Measurements from ENCODE around the gene COL5A1. TPM values are rescaled to one million over a fixed set of nuclear protein-coding genes. Genes with fewer than 3 reads are reported as not detected.

The COL5A1 gene
- total RNA-seq, 4 donors from 2014 or later: 4.9 to 97.4 (median 11.9) TPM

DNA sequence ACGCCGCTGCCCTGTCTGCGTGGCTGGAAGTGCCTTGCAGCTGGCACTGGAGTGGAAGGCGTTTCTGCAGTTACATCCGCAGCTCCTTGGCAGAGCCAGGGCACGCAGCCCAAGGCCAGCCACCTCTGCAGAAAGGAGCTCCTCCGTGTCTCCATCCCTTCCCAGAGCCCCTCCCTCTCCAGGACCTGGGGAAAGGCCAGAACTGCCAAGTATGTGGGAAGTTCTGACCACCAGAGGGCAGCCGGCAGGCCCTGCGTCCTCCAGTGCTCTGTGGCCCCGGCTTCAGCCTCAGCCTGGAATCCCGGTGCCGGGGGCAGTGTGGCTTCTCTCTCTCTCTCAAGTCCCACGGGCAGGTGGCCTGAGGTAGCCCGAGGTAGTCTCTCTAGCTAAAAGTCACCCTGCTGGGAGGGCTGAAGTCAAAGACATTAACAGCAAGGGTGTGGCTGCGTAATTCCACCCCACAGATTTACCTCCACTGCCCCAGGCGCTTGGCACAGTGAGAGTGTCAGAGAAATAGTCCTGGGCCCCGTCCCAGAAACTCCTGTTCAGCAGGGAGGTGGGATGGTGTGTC, 137.3 kb downstream of the COL5A1 start:
- TF ChIP-seq POLR2A (IDR thresholded peaks at IDR 0.05): no peak
- TF ChIP-seq, protein P1, sequence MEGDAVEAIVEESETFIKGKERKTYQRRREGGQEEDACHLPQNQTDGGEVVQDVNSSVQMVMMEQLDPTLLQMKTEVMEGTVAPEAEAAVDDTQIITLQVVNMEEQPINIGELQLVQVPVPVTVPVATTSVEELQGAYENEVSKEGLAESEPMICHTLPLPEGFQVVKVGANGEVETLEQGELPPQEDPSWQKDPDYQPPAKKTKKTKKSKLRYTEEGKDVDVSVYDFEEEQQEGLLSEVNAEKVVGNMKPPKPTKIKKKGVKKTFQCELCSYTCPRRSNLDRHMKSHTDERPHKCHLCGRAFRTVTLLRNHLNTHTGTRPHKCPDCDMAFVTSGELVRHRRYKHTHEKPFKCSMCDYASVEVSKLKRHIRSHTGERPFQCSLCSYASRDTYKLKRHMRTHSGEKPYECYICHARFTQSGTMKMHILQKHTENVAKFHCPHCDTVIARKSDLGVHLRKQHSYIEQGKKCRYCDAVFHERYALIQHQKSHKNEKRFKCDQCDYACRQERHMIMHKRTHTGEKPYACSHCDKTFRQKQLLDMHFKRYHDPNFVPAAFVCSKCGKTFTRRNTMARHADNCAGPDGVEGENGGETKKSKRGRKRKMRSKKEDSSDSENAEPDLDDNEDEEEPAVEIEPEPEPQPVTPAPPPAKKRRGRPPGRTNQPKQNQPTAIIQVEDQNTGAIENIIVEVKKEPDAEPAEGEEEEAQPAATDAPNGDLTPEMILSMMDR (IDR thresholded peaks at IDR 0.05): peak in 4 of 6 experiments; percentile 23 to 40 (median 28)
- Histone ChIP-seq H3K4me3 (no peak overlapping the region), H3K27me3 (no peaks in the 10 kb centered on the region), H3K4me1 (peaks cover 0 to 8% (median 0%) of the 10 kb centered on the region in 4 donors), H3K36me3 (peaks cover 0 to 5% (median 0%) of the 10 kb centered on the region in 3 donors), H3K9me3 (no peaks in the 10 kb centered on the region), H3K27ac (no peak overlapping the region)
- DNase-seq: peak in 1 of 3 donors; percentile 50

DNA sequence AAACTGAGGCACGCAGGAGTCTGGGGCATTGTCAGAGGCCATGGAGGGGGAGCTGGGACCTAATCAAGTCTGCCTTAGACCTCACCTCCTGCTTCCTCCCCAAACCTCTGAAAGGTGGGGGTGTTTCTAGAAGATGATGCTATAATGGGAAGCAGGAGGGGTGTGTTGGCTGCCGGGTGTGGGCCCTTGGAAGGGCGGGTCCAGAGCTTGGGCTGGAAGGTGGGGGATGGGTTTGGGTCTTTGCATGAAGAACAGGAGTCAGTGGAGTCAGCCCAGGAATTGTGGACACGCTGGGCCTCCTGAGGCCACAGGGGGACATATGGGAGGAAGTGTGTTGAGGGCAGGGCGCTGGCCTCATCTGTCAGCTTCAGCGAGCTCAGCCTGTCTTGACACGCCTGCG, 138.0 kb downstream of the COL5A1 start:
- no peak overlapping the region for H3K4me3 ChIP-seq
- peaks cover 0 to 8% (median 0%) of the 10 kb centered on the region in 4 donors for H3K4me1 ChIP-seq
- no peaks in the 10 kb centered on the region for H3K27me3 ChIP-seq
- TF ChIP-seq, protein P1 (IDR thresholded peaks at IDR 0.05): no peak
- TF ChIP-seq POLR2A (IDR thresholded peaks at IDR 0.05): no peak
- no peak for DNase-seq
- H3K9me3 ChIP-seq: no peaks in the 10 kb centered on the region
- no peak overlapping the region for H3K27ac ChIP-seq
- H3K36me3 ChIP-seq: peaks cover 0 to 5% (median 0%) of the 10 kb centered on the region in 3 donors

DNA sequence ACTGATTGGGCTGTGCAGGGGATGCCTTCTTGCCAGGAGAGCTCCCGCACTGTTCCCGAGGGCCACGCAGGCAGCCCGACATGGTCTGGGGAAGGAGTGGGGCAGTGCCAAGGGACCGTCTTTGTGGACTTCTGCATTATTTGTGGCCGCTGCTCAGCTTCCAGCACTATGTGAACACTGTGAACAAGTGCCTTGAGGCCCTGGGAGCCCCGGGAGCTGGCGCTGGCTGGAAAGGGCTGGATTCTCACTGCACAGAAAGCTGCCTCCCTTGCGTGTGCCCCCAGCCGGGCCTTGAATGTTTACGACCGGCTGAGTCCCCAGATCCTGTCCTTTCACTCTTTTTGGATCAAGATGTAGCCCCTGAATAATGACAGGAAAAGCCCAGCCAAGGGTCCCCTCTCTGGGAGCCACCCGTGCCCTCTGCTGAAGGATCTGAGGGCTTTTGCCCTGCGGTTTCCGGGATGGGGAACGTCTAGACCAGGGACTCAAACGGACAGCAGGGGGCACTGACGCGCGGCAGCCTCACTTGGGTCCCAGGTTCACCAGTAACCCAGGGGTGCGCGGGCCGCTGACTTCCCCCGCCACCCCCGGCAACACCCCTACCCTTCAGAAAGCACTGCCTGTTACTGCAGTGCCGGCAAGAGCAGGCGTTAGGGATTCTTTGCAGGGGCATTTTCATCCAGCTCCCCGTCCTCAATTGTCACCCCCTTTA, 140.1 kb downstream of the COL5A1 start:
- DNase-seq: no peak
- Histone ChIP-seq H3K27ac (no peak overlapping the region), H3K4me3 (no peak overlapping the region), H3K9me3 (no peaks in the 10 kb centered on the region), H3K4me1 (peaks cover 0 to 8% (median 0%) of the 10 kb centered on the region in 4 donors), H3K27me3 (no peaks in the 10 kb centered on the region), H3K36me3 (peaks cover 0 to 9% (median 0%) of the 10 kb centered on the region in 3 donors)
- TF ChIP-seq POLR2A (IDR thresholded peaks at IDR 0.05): no peak
- TF ChIP-seq, protein P1 (IDR thresholded peaks at IDR 0.05): no peak

DNA sequence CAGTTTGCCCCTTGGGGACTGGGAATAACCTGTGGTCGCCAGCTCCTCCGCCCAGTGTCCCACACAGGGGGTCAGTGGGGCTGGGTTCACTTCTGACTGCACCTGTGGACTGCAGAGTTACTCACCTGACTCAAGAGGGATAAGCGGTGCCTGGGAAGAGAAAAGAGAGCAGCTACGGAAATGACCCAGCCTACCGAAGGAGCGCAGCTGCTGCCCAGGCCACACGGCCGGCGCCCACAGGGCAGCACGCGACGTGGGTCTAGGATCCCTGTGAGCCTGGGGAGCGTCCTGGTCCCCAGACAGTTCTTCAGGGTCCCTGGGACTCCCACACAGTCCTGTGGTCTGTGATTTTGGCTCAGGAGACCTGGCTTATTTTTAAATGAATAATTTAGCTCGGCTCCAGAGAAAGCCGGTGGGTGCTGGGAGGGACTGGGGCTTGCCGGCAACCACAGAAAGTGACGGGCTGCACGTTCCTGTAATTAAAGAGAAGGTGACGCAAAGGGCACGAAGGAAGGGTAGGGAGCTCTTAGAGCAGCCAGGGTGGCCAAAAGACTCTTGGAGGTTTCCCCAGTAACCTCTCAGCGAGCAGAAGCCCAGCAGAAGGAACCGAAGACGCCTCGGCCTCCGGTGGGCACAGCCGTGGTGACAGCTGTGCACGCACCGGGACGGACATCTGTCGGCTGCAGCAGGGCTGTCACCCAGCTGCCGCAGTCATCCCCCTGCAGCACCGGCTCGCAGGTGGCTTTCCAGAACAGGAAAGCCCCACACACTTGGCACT, 141.5 kb downstream of the COL5A1 start:
- Histone ChIP-seq H3K27me3 (no peaks in the 10 kb centered on the region), H3K4me1 (peaks cover 0 to 8% (median 0%) of the 10 kb centered on the region in 4 donors), H3K36me3 (peaks cover 0 to 9% (median 0%) of the 10 kb centered on the region in 3 donors), H3K4me3 (no peak overlapping the region), H3K9me3 (no peaks in the 10 kb centered on the region), H3K27ac (no peak overlapping the region)
- TF ChIP-seq, protein P1 (IDR thresholded peaks at IDR 0.05): no peak
- no peak for DNase-seq

DNA sequence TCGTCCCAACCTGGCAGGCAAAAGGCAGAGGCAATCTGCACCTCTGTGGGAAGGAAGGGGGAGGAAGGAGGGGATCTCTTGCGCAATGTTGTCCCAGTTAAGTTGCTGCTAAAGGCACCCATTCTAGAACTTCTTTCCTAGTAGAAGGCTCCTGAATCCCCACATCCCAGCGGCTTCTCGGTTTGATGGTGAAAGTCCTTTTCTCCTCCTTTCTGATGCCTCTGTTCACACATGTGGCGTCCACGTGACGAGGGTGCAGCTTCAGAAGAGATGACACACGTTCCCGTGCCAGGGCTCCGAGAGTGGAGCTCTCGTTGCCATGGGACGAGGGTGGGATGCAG, 142.1 kb downstream of the COL5A1 start:
- Histone ChIP-seq H3K36me3 (peaks cover 0 to 9% (median 0%) of the 10 kb centered on the region in 3 donors), H3K9me3 (no peaks in the 10 kb centered on the region), H3K27me3 (no peaks in the 10 kb centered on the region), H3K4me1 (peaks cover 0 to 8% (median 0%) of the 10 kb centered on the region in 4 donors), H3K4me3 (no peak overlapping the region), H3K27ac (no peak overlapping the region)
- TF ChIP-seq POLR2A (IDR thresholded peaks at IDR 0.05): no peak
- TF ChIP-seq, protein P1 (IDR thresholded peaks at IDR 0.05): no peak
- no peak for DNase-seq

All from Peyer's patch (tissue), 4 donors.